ENCODE results near the gene HDHD2. TPM values are rescaled to one million over a fixed set of nuclear protein-coding genes. Genes with fewer than 3 reads are reported as not detected.

HDHD2 gene
- total and polyA plus RNA-seq, 4 donors, result 16.7 to 38.2 (median 30.1) TPM

GRCh38 chr18:47146206-47146605, 4.1 kb downstream of the HDHD2 start:
- no peak overlapping the region for H3K9ac ChIP-seq (ENCODE audit: insufficient read depth in 1 of 2, low read length in 2 of 2)
- H3K4me1 ChIP-seq (ENCODE audit: control insufficient read depth in 5 of 5, insufficient read depth in 5 of 5, low read length in 5 of 5), result peaks cover 4 to 15% (median 9%) of the 10 kb centered on the region in 5 donors
- no peaks in the 10 kb centered on the region for H3K27me3 ChIP-seq (ENCODE audit: control insufficient read depth in 3 of 3, insufficient read depth in 3 of 3, low read length in 2 of 3)
- no peaks in the 10 kb centered on the region for H3K9me3 ChIP-seq (ENCODE audit: control insufficient read depth in 4 of 4, insufficient read depth in 3 of 4, low read length in 3 of 4)
- WGBS, 2 donors, result 89 to 91% methylated on average over 3 of the region's 3 CpGs
- no peak for DNase-seq
- TF ChIP-seq CTCF (IDR thresholded peaks at IDR 0.05; ENCODE audit: control extremely low read depth, extremely low read depth), result no peak
- ATAC-seq (ENCODE audit: insufficient read depth, low FRiP score), result no peak
- no peak overlapping the region for H3K27ac ChIP-seq (ENCODE audit: low read depth in 1 of 2, low read length in 1 of 2)
- H3K36me3 ChIP-seq (ENCODE audit: control insufficient read depth in 4 of 4, insufficient read depth in 4 of 4, low read length in 4 of 4), result peaks cover 0 to 4% (median 1%) of the 10 kb centered on the region in 4 donors
- no peak overlapping the region for H3K4me3 ChIP-seq

- peak overlapping the region in 1 of 2 donors; percentile 14 for H3K27ac ChIP-seq (ENCODE audit: low read depth in 1 of 2, low read length in 1 of 2)
- ATAC-seq (ENCODE audit: insufficient read depth, low FRiP score) (no peak), DNase-seq (no peak)
- no peak overlapping the region for H3K4me3 ChIP-seq
- no peak overlapping the region for H3K9ac ChIP-seq (ENCODE audit: insufficient read depth in 1 of 2, low read length in 2 of 2)
- H3K36me3 ChIP-seq (ENCODE audit: control insufficient read depth in 4 of 4, insufficient read depth in 4 of 4, low read length in 4 of 4), result peaks cover 0 to 7% (median 1%) of the 10 kb centered on the region in 4 donors
- WGBS, 2 donors, result 95 to 98% methylated on average over 4 of the region's 4 CpGs
- TF ChIP-seq CTCF (IDR thresholded peaks at IDR 0.05; ENCODE audit: control extremely low read depth, extremely low read depth), result no peak
- H3K27me3 ChIP-seq (ENCODE audit: control insufficient read depth in 3 of 3, insufficient read depth in 3 of 3, low read length in 2 of 3), result no peaks in the 10 kb centered on the region
- peaks cover 0 to 11% (median 1%) of the 10 kb centered on the region in 5 donors for H3K4me1 ChIP-seq (ENCODE audit: control insufficient read depth in 5 of 5, insufficient read depth in 5 of 5, low read length in 5 of 5)
- no peaks in the 10 kb centered on the region for H3K9me3 ChIP-seq (ENCODE audit: control insufficient read depth in 4 of 4, insufficient read depth in 3 of 4, low read length in 3 of 4)
These were observed 6.3 kb downstream of the HDHD2 start for GRCh38 chr18:47143899-47144485.

GRCh38 chr18:47143153-47143552, 7.1 kb downstream of the HDHD2 start:
- Histone ChIP-seq H3K4me1 (ENCODE audit: control insufficient read depth in 5 of 5, insufficient read depth in 5 of 5, low read length in 5 of 5) (peaks cover 0 to 11% (median 0%) of the 10 kb centered on the region in 5 donors), H3K9me3 (ENCODE audit: control insufficient read depth in 4 of 4, insufficient read depth in 3 of 4, low read length in 3 of 4) (no peaks in the 10 kb centered on the region), H3K9ac (ENCODE audit: insufficient read depth in 1 of 2, low read length in 2 of 2) (no peak overlapping the region), H3K27me3 (ENCODE audit: control insufficient read depth in 3 of 3, insufficient read depth in 3 of 3, low read length in 2 of 3) (no peaks in the 10 kb centered on the region), H3K4me3 (no peak overlapping the region), H3K36me3 (ENCODE audit: control insufficient read depth in 4 of 4, insufficient read depth in 4 of 4, low read length in 4 of 4) (peaks cover 0 to 7% (median 1%) of the 10 kb centered on the region in 4 donors), H3K27ac (ENCODE audit: low read depth in 1 of 2, low read length in 1 of 2) (no peak overlapping the region)
- ATAC-seq (ENCODE audit: insufficient read depth, low FRiP score) (no peak), DNase-seq (no peak)
- TF ChIP-seq CTCF (IDR thresholded peaks at IDR 0.05; ENCODE audit: control extremely low read depth, extremely low read depth), result no peak
- 98% methylated on average over 5 of the region's 5 CpGs for WGBS, 2 donors

GRCh38 chr18:47141289-47141688, 9.0 kb downstream of the HDHD2 start:
- no peaks in the 10 kb centered on the region for H3K9me3 ChIP-seq (ENCODE audit: control insufficient read depth in 4 of 4, insufficient read depth in 3 of 4, low read length in 3 of 4)
- ATAC-seq (ENCODE audit: insufficient read depth, low FRiP score) (no peak), DNase-seq (no peak)
- peaks cover 2 to 7% (median 4%) of the 10 kb centered on the region in 4 donors for H3K36me3 ChIP-seq (ENCODE audit: control insufficient read depth in 4 of 4, insufficient read depth in 4 of 4, low read length in 4 of 4)
- no peaks in the 10 kb centered on the region for H3K27me3 ChIP-seq (ENCODE audit: control insufficient read depth in 3 of 3, insufficient read depth in 3 of 3, low read length in 2 of 3)
- H3K4me1 ChIP-seq (ENCODE audit: control insufficient read depth in 5 of 5, insufficient read depth in 5 of 5, low read length in 5 of 5), result peaks cover 0 to 11% (median 0%) of the 10 kb centered on the region in 5 donors
- no peak overlapping the region for H3K4me3 ChIP-seq
- H3K27ac ChIP-seq (ENCODE audit: low read depth in 1 of 2, low read length in 1 of 2), result no peak overlapping the region
- H3K9ac ChIP-seq (ENCODE audit: insufficient read depth in 1 of 2, low read length in 2 of 2), result no peak overlapping the region
- no peak for TF ChIP-seq CTCF (IDR thresholded peaks at IDR 0.05; ENCODE audit: control extremely low read depth, extremely low read depth)
